ENCODE measurements around the gene CD46.
"Not testable (repeated sequence)": the region's sequence is repeated elsewhere in the genome, so short reads cannot be mapped to it uniquely, and the experiment has no call there.

CD46 gene

DNA sequence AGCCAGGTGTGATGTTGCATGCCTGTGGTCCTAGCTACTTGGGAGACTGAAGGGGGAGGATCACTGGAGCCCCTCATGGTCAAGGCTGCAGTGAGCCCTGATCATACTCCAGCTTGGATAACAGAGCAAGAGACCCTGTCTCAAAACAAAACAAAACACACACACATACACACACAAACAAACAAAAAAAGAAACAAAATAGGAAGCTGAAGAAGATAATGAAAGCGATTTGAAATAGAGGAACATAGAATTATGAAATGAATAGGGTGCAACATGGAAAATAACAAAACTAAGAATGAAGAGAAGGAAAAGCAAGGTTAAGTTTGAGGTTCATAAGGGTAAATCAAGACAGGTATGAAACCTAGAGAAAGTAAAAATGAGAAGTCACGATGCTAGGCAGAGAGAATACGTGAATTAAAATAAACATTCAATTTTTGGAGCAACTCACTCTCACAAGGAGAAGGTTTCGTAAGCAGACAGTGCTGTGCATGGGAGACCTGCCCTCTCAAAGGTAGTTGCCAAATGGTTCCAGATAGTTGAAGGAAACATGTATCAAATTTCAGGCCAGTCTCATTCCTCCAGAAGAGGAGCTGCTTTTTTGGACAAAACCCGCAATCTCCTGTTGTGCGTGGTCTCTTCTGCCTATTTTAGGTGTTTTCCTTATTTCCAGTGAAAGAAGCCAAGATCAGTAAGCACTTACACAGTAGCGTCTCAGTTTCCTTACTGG is 3.3 kb downstream of the CD46 start:
- DNase-seq (ENCODE audit: low spot score in 2 of 2) (no peak), ATAC-seq (replicated peaks; ENCODE audit: extremely low read depth, poor library complexity, severe bottlenecking) (no peak)
- no peak overlapping the region for H3K4me3 Mint-ChIP-seq
- H3K27me3 Mint-ChIP-seq: no peaks in the 10 kb centered on the region
- peaks cover 56% of the 10 kb centered on the region for H3K4me1 Mint-ChIP-seq
- peak overlapping the region; percentile 7 for H3K27ac Mint-ChIP-seq (ENCODE audit: low read depth)
- H3K9me3 Mint-ChIP-seq: no peaks in the 10 kb centered on the region
- peaks cover 29% of the 10 kb centered on the region for H3K36me3 Mint-ChIP-seq (ENCODE audit: insufficient read depth)

DNA sequence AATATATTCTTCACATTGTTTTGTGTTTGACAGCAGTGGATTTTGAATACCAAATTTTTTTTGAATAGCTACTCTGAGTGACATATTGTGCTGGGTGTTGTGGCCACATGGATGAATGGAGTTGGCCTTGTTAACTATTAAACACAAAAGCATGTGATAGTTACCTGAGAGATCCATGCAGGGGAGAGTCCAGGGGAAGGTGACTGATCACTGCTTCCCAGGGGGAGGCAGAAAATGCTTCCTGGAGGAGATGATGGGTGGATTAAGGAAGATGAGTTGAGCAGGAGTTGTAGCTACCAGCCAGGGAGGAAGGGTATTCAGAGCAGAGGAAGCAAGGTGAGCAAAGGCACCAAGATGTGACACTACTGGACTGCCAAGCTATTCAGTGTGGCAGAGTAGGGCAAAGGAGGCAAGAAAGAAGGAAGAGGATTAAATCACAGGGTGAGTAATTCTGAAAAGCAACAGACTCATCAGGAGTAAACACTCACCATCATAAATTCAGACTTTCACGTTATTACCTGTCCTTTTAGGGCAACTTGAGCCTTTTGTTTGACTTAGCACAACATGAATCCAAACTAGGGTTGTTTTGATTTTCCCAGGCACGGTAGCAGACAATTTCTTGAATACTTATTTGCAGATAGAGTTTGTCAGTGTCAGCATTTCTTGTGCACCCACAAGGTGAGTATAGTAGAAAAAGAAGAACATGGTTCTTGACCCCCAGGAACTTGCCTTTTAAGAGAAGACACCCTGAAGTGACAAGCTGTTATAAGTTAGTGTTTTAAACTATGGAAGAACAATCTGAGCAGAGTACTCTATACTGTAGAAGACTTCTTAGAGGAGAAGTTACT is 4.2 kb downstream of the CD46 start:
- no peak for DNase-seq (ENCODE audit: low spot score in 2 of 2)
- H3K4me3 Mint-ChIP-seq: no peak overlapping the region
- H3K36me3 Mint-ChIP-seq (ENCODE audit: insufficient read depth): peaks cover 37% of the 10 kb centered on the region
- no peaks in the 10 kb centered on the region for H3K9me3 Mint-ChIP-seq
- H3K27ac Mint-ChIP-seq (ENCODE audit: low read depth): peak overlapping the region; percentile 42
- no peaks in the 10 kb centered on the region for H3K27me3 Mint-ChIP-seq
- peaks cover 54% of the 10 kb centered on the region for H3K4me1 Mint-ChIP-seq
- no peak for ATAC-seq (replicated peaks; ENCODE audit: extremely low read depth, poor library complexity, severe bottlenecking)

DNA sequence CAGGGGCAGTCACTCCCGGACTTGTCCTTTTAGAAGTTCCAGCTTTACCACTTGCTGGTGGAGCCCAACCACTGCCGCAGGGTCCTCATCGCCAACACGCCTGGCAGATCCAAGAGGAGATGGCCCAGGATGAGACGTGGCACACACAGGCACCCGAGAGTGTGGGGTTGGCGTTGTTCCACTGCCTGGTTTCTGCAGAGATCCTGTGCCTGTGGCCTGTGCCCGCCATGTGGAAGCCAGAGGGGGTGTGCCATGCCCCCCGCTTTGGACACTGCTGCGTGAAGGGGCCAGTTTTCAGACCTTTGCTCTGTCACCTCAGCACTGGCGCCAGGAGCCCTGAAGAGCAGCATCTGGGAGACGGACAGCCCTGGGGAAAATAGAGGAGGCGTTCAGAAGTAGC is 10.8 kb downstream of the CD46 start:
- no peaks in the 10 kb centered on the region for H3K9me3 Mint-ChIP-seq
- H3K27me3 Mint-ChIP-seq: no peaks in the 10 kb centered on the region
- ATAC-seq (replicated peaks; ENCODE audit: extremely low read depth, poor library complexity, severe bottlenecking): no peak
- DNase-seq (ENCODE audit: low spot score in 2 of 2): no peak
- H3K27ac Mint-ChIP-seq (ENCODE audit: low read depth): no peak overlapping the region
- peaks cover 13% of the 10 kb centered on the region for H3K4me1 Mint-ChIP-seq
- peaks cover 61% of the 10 kb centered on the region for H3K36me3 Mint-ChIP-seq (ENCODE audit: insufficient read depth)
- H3K4me3 Mint-ChIP-seq: no peak overlapping the region

DNA sequence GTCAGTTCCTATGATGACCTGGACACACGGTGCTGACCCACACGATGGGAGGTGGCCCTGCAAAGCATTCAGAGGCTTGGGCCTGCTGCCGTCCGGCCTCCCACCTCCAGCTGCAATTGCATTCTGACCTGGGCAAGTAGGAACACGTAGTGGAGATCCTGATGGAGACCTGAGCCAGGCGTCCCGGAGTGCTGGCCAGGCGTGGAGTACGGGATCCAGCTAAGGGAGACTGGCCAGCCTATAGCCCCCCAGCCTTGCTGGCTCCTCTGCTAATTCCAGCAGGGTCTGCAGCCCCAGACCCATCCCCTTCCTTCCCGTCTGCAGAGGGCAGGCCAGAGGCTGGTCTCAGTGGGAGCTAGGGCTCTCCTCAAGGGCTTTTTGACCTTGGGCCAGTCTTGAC is 11.2 kb downstream of the CD46 start:
- no peaks in the 10 kb centered on the region for H3K9me3 Mint-ChIP-seq
- no peak overlapping the region for H3K4me3 Mint-ChIP-seq

DNA sequence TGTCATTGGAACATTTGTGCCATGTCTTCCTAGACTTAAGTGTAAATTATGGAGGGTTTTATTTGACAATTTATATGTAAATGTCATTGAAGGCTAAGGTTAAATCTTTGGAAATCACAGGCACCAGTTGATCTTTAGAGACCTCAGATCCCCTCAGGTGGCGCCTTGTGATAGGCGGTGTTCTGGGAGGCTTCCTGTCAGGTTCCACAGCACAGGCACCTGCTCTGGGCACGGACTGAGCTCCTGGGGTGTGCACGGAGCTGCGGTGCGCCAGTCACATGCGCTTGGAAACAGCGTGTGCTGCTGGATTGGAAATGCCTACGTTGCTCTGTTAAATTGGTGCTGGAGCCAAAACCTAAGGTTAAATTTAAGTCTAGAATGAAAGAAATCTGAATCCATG is 12.1 kb downstream of the CD46 start:
- peaks cover 13% of the 10 kb centered on the region for H3K4me1 Mint-ChIP-seq
- no peaks in the 10 kb centered on the region for H3K27me3 Mint-ChIP-seq
- H3K36me3 Mint-ChIP-seq (ENCODE audit: insufficient read depth): peaks cover 55% of the 10 kb centered on the region
- no peak for DNase-seq (ENCODE audit: low spot score in 2 of 2)
- ATAC-seq (replicated peaks; ENCODE audit: extremely low read depth, poor library complexity, severe bottlenecking): no peak
- H3K4me3 Mint-ChIP-seq: no peak overlapping the region
- H3K27ac Mint-ChIP-seq (ENCODE audit: low read depth): no peak overlapping the region
- H3K9me3 Mint-ChIP-seq: no peaks in the 10 kb centered on the region

More for the DNA sequence above, 11.2 kb downstream of the CD46 start:
- H3K27me3 Mint-ChIP-seq: no peaks in the 10 kb centered on the region
- no peak for ATAC-seq (replicated peaks; ENCODE audit: extremely low read depth, poor library complexity, severe bottlenecking)
- peaks cover 60% of the 10 kb centered on the region for H3K36me3 Mint-ChIP-seq (ENCODE audit: insufficient read depth)
- peaks cover 13% of the 10 kb centered on the region for H3K4me1 Mint-ChIP-seq
- no peak for DNase-seq (ENCODE audit: low spot score in 2 of 2)
- no peak overlapping the region for H3K27ac Mint-ChIP-seq (ENCODE audit: low read depth)

DNA sequence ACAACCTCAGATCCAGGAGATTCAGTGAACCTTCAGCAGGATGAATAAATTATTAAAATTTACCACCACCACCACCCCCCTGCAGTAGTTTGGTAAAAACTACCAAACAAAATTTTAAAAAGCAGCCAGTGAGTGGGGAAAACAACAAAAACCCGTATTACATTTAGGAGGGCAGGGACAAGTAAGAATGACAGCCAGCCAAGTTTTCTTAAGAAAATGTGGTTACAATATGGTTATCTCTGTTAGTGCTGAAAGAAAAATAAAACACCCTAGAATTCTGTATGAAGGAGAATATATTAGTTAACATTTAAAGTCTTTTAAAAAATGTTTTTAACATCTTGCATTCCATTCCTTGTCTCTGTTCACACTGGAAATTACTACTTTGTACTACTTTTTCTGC is 14.7 kb downstream of the CD46 start:
- no peak for DNase-seq (ENCODE audit: low spot score in 2 of 2)
- H3K9me3 Mint-ChIP-seq: no peaks in the 10 kb centered on the region
- peaks cover 42% of the 10 kb centered on the region for H3K36me3 Mint-ChIP-seq (ENCODE audit: insufficient read depth)
- peak overlapping the region; percentile 58 for H3K27ac Mint-ChIP-seq (ENCODE audit: low read depth)
- H3K4me1 Mint-ChIP-seq: peaks cover 17% of the 10 kb centered on the region
- no peaks in the 10 kb centered on the region for H3K27me3 Mint-ChIP-seq
- H3K4me3 Mint-ChIP-seq: no peak overlapping the region
- ATAC-seq (replicated peaks; ENCODE audit: extremely low read depth, poor library complexity, severe bottlenecking): no peak

DNA sequence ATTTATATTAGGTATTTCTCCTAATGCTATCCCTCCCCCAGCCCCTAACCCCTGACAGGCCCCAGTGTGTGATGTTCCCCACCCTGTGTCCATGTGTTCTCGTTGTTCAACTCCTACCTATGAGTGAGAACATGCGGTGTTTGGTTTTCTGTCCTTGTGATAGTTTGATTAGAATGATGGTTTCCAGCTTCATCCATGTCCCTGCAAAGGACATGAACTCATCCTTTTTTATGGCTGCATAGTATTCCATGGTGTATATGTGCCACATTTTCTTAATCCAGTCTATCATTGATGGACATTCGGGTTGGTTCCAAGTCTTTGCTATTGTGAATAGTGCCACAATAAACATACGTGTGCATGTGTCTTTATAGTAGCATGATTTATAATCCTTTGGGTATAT is 18.7 kb downstream of the CD46 start:
- DNase-seq (ENCODE audit: low spot score in 2 of 2); H3K4me3 Mint-ChIP-seq; H3K27me3 Mint-ChIP-seq; H3K27ac Mint-ChIP-seq (ENCODE audit: low read depth); ATAC-seq (replicated peaks; ENCODE audit: extremely low read depth, poor library complexity, severe bottlenecking); H3K9me3 Mint-ChIP-seq: not testable (repeated sequence)
- Mint-ChIP-seq H3K36me3 (ENCODE audit: insufficient read depth) (peaks cover 17% of the 10 kb centered on the region), H3K4me1 (peaks cover 37% of the 10 kb centered on the region)

DNA sequence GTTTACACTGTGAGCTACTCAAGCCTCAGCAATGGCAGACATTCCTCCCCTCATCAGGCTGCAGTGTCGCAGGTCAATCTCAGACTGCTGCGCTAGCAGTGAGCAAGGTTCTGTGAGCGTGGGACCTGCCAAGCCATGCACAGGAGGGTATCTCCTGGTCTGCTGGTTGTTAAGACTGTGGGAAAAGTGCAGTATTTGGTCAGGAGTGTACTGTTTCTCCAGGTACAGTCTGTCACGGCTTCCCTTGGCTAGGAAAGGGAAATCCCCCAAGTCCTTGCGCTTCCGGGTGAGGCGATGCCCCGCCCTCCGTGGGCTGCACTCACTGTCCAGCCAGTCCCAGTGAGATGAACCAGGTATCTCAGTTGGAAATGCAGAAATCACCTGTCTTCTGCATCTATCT is 24.2 kb downstream of the CD46 start:
- not testable (repeated sequence) for H3K27me3 Mint-ChIP-seq; H3K9me3 Mint-ChIP-seq; H3K27ac Mint-ChIP-seq (ENCODE audit: low read depth)

DNA sequence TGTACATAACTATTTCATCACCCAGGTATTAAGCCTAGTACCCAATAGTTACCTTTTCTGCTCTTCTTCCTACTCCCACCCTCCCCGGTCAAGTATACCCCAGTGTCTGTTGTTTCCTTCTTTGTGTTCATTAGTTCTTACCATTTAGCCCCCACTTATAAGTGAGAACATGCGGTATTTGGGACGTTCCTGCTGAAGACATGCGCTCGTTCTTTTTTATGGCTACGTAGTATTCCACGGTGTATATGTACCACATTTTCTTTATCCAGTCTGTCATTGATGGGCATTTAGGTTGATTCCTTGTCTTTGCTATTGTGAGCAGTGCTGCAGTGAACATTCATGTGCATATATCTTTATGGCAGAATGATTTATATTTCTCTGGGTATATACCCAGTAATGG is 25.6 kb downstream of the CD46 start:
- H3K27me3 Mint-ChIP-seq; H3K4me3 Mint-ChIP-seq; ATAC-seq (replicated peaks; ENCODE audit: extremely low read depth, poor library complexity, severe bottlenecking); H3K9me3 Mint-ChIP-seq; H3K27ac Mint-ChIP-seq (ENCODE audit: low read depth); DNase-seq (ENCODE audit: low spot score in 2 of 2): not testable (repeated sequence)
- Mint-ChIP-seq H3K36me3 (ENCODE audit: insufficient read depth) (peaks cover 22% of the 10 kb centered on the region), H3K4me1 (peaks cover 47% of the 10 kb centered on the region)

More for the DNA sequence above, 24.2 kb downstream of the CD46 start:
- not testable (repeated sequence) for DNase-seq (ENCODE audit: low spot score in 2 of 2); ATAC-seq (replicated peaks; ENCODE audit: extremely low read depth, poor library complexity, severe bottlenecking); H3K4me3 Mint-ChIP-seq
- H3K36me3 Mint-ChIP-seq (ENCODE audit: insufficient read depth): peaks cover 18% of the 10 kb centered on the region
- peaks cover 60% of the 10 kb centered on the region for H3K4me1 Mint-ChIP-seq

DNA sequence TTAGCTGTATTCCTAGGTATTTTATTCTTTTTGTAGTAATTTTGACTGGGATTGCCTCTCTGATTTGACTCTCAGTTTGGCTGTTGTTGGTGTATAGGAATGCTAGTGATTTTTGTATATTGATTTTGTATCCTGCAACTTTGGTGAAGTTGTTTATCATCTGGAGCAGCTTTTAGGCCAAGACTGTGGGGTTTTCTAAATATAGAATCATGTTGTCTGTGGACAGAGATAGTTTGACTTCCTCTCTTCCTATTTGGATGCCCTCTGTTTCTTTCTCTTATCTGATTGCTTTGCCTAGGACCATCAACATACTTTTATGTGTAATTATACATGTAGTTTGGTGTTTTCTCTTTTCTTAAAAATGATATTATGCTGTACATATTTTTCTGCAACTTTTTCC is 27.2 kb downstream of the CD46 start:
- no peak overlapping the region for H3K4me3 Mint-ChIP-seq
- peaks cover 25% of the 10 kb centered on the region for H3K36me3 Mint-ChIP-seq (ENCODE audit: insufficient read depth)
- H3K9me3 Mint-ChIP-seq: peaks cover 5% of the 10 kb centered on the region
- no peak for ATAC-seq (replicated peaks; ENCODE audit: extremely low read depth, poor library complexity, severe bottlenecking)
- no peak for DNase-seq (ENCODE audit: low spot score in 2 of 2)
- H3K27ac Mint-ChIP-seq (ENCODE audit: low read depth): no peak overlapping the region
- peaks cover 32% of the 10 kb centered on the region for H3K4me1 Mint-ChIP-seq
- H3K27me3 Mint-ChIP-seq: no peaks in the 10 kb centered on the region

DNA sequence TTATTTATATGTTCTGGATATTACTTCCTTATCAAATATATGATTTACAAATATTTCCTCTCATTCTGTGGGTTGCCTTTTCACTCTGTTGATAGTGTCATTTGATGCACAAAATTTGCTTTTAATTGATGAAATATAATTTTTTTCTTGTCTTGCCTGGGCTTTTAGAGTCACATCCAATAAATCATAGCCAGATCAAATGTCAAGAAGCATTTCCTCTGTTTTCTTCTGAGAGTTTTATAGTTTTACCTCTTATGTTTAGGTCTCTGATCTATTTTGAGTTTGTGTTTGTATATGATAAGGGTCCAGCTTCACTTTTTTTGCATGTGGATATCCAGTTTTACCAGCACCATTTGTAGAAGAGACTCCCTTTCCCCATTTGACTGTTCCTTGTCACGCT is 29.5 kb downstream of the CD46 start:
- ATAC-seq (replicated peaks; ENCODE audit: extremely low read depth, poor library complexity, severe bottlenecking): no peak

DNA sequence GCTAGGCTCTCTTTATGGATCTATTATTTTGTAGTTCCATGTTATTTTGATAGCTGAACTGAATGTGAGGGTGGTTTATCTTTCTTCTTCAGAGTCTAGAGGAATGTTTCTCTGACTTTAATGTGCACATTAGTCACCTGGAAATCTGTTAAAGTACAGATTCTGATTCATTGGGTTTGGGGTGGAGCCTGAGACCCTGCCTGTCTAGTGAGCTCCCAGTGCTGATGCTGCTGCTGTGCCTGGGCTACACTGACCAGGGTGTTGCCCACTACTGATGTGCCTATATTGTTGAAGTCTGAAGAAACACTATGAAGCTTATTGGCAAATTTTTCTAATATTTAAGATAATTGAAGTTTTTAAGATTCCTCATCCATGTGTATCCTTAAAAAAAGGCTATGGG is 35.9 kb downstream of the CD46 start:
- DNase-seq (ENCODE audit: low spot score in 2 of 2): no peak
- Mint-ChIP-seq H3K27ac (ENCODE audit: low read depth) (no peak overlapping the region), H3K4me3 (no peak overlapping the region), H3K27me3 (no peaks in the 10 kb centered on the region), H3K36me3 (ENCODE audit: insufficient read depth) (peaks cover 32% of the 10 kb centered on the region), H3K4me1 (no peaks in the 10 kb centered on the region), H3K9me3 (no peaks in the 10 kb centered on the region)
- no peak for ATAC-seq (replicated peaks; ENCODE audit: extremely low read depth, poor library complexity, severe bottlenecking)

More for the DNA sequence above, 29.5 kb downstream of the CD46 start:
- H3K36me3 Mint-ChIP-seq (ENCODE audit: insufficient read depth): peaks cover 28% of the 10 kb centered on the region
- no peak overlapping the region for H3K4me3 Mint-ChIP-seq
- DNase-seq (ENCODE audit: low spot score in 2 of 2): no peak
- no peaks in the 10 kb centered on the region for H3K27me3 Mint-ChIP-seq
- peaks cover 29% of the 10 kb centered on the region for H3K4me1 Mint-ChIP-seq
- no peak overlapping the region for H3K27ac Mint-ChIP-seq (ENCODE audit: low read depth)
- peaks cover 5% of the 10 kb centered on the region for H3K9me3 Mint-ChIP-seq

DNA sequence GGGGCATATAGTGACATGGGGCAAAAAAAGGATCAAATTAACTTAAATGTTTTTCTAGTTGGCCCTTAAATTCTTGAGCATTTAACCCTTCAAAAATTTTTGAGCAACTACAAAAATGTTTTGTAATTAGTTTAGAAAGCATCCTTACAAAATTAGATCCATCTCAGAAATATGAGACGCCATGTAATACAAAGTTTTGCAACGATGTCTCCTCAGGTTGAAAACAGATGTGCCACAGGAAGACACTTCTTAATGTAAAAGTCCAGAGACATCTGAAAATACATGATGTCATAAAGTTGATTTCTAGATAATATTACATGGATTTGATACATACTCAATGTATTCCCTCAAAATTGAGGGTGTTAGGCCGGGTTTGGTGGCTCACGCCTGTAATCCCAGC is 37.5 kb downstream of the CD46 start:
- no peaks in the 10 kb centered on the region for H3K9me3 Mint-ChIP-seq
- peaks cover 34% of the 10 kb centered on the region for H3K36me3 Mint-ChIP-seq (ENCODE audit: insufficient read depth)
- H3K4me1 Mint-ChIP-seq: no peaks in the 10 kb centered on the region
- no peaks in the 10 kb centered on the region for H3K27me3 Mint-ChIP-seq
- no peak for DNase-seq (ENCODE audit: low spot score in 2 of 2)
- H3K27ac Mint-ChIP-seq (ENCODE audit: low read depth): no peak overlapping the region
- no peak overlapping the region for H3K4me3 Mint-ChIP-seq
- no peak for ATAC-seq (replicated peaks; ENCODE audit: extremely low read depth, poor library complexity, severe bottlenecking)
